OCI-LY1 (cell line): ENCODE data around the gene LCN6.

ENCODE experiments used
- CTCF ChIP-seq: fragments of 200-600 bp; sonication (generic), shearing (Covaris generic); IDR thresholded peaks from 2 replicates; pipeline ENCODE4 v1.5.1; 2017; ENCODE audit warnings: mild to moderate bottlenecking, antibody characterized with exemption, low read length, moderate library complexity, mixed read lengths
- EZH2 ChIP-seq: fragments of 200-600 bp; sonication (generic), shearing (Covaris generic); IDR thresholded peaks from 2 replicates; pipeline ENCODE4 v1.8.0; 2017; ENCODE audit warnings: borderline replicate concordance, mixed run types, mild to moderate bottlenecking, antibody characterized with exemption, low read length, moderate library complexity, mixed read lengths

GRCh38 chr9:136743639-136744211, 4.6 kb downstream of the LCN6 start:
- TF ChIP-seq CTCF (no peak), EZH2 (no peak)
